Globus pallidus (tissue), 1 donor: ENCODE measurements around the gene ZNF37A.
"Not testable (repeated sequence)": the region's sequence is repeated elsewhere in the genome, so short reads cannot be mapped to it uniquely, and the experiment has no call there.

Experiments
- DNase-seq: peaks from one replicate; pipeline ENCODE4 v3.0.0-alpha.2; 2015; ENCODE audit warnings: low spot score

The ZNF37A gene

GRCh38 chr10:38150891-38151463, 56.8 kb downstream of the ZNF37A start:
- not testable (repeated sequence) for DNase-seq

- no peak for DNase-seq
Measured at GRCh38 chr10:38156416-38157269, 62.5 kb downstream of the ZNF37A start.

GRCh38 chr10:38157270-38157685, 63.1 kb downstream of the ZNF37A start:
- DNase-seq = no peak

- no peak for DNase-seq
Measured at GRCh38 chr10:38159004-38159403, 64.9 kb downstream of the ZNF37A start.

GRCh38 chr10:38163617-38164016, 69.5 kb downstream of the ZNF37A start:
- no peak for DNase-seq

GRCh38 chr10:38174336-38174735, 80.2 kb downstream of the ZNF37A start:
- DNase-seq = no peak

GRCh38 chr10:38184477-38184876, 90.3 kb downstream of the ZNF37A start:
- DNase-seq = no peak
